ENCODE results near the gene MUC13. TPM values are rescaled to one million over a fixed set of nuclear protein-coding genes. Genes with fewer than 3 reads are reported as not detected.

The MUC13 gene
- total and polyA plus RNA-seq, 2 experiments from 2014 or later: 84.4 to 297 TPM

DNA sequence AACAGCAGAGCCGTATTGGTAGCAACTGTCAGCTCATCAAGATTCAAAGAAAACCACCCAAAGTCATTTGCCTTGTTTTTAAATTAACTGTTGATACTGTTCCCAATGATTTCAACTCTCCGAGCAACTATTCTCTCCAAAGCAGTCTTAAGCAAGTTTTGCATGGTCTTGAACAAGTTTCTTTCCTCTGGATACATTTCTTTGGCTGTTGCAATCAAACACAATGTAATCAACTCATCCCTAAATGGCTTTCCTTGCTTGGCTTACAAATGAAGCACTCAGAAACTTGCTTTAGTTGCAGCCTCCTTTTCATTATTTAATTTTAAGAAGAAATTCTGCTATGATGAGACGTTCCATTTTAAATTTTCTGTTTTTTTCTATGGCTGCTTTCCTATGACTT, 15.5 kb upstream of the MUC13 start:
- H4K20me1 ChIP-seq (ENCODE audit: insufficient read depth, poor library complexity, severe bottlenecking): no peaks in the 10 kb centered on the region
- no peaks in the 10 kb centered on the region for H3K27me3 ChIP-seq
- H3K79me2 ChIP-seq: no peaks in the 10 kb centered on the region
- H3K36me3 ChIP-seq (replicated peaks; ENCODE audit: insufficient read depth, low read depth): no peaks in the 10 kb centered on the region
- H3K4me1 ChIP-seq (ENCODE audit: insufficient read depth): no peaks in the 10 kb centered on the region
- H3K4me2 ChIP-seq: no peak overlapping the region
- H3K9me2 ChIP-seq (replicated peaks; ENCODE audit: insufficient read depth): no peaks in the 10 kb centered on the region
- H3K27ac ChIP-seq: no peak overlapping the region
- H3K4me3 ChIP-seq: no peak overlapping the region
- DNase-seq (ENCODE audit: low spot score): no peak
- no peak overlapping the region for H2AFZ ChIP-seq
- TF ChIP-seq CTCF (IDR thresholded peaks at IDR 0.05; ENCODE audit: poor library complexity) (no peak), EZH2phosphoT487 (IDR thresholded peaks at IDR 0.05; ENCODE audit: low read depth, severe bottlenecking, unreplicated experiment) (no peak), EZH2 (IDR thresholded peaks at IDR 0.05; ENCODE audit: borderline replicate concordance) (no peak)
- 87% methylated on average over 3 of the region's 3 CpGs for WGBS (ENCODE audit: low lambda C conversion rate, missing lambda C conversion rate)
- H3K9me3 ChIP-seq (ENCODE audit: low read depth): no peaks in the 10 kb centered on the region

DNA sequence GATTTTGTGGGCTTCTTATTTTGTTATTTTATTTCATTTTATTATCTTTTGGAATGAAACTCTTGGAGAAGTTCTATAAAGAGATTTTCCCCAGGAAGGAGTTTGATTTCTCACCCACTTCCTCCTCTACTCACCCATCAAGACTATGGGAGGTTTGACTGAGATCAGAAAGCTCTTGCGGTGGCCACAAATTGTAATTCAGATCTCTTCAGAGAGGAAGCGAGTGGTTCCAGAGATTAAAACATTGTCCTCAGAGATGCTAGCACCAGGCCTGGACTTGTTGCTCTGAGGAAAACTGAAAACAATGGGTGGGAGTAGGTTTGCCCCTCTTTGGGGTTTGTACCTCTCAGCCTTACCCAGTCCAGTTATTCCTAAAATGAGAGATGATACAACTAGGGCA, 8.1 kb upstream of the MUC13 start:
- no peaks in the 10 kb centered on the region for H3K27me3 ChIP-seq
- TF ChIP-seq EZH2phosphoT487 (IDR thresholded peaks at IDR 0.05; ENCODE audit: low read depth, severe bottlenecking, unreplicated experiment) (no peak), EZH2 (IDR thresholded peaks at IDR 0.05; ENCODE audit: borderline replicate concordance) (no peak), CTCF (IDR thresholded peaks at IDR 0.05; ENCODE audit: poor library complexity) (no peak)
- H3K4me2 ChIP-seq: no peak overlapping the region
- H3K27ac ChIP-seq: no peak overlapping the region
- no peaks in the 10 kb centered on the region for H4K20me1 ChIP-seq (ENCODE audit: insufficient read depth, poor library complexity, severe bottlenecking)
- no peaks in the 10 kb centered on the region for H3K9me3 ChIP-seq (ENCODE audit: low read depth)
- H3K36me3 ChIP-seq (replicated peaks; ENCODE audit: insufficient read depth, low read depth): no peaks in the 10 kb centered on the region
- H3K9me2 ChIP-seq (replicated peaks; ENCODE audit: insufficient read depth): no peaks in the 10 kb centered on the region
- H3K4me1 ChIP-seq (ENCODE audit: insufficient read depth): no peaks in the 10 kb centered on the region
- no peaks in the 10 kb centered on the region for H3K79me2 ChIP-seq
- H3K4me3 ChIP-seq: no peak overlapping the region
- no peak overlapping the region for H2AFZ ChIP-seq
- DNase-seq (ENCODE audit: low spot score): no peak
- 98% methylated on average over 2 of the region's 2 CpGs for WGBS (ENCODE audit: low lambda C conversion rate, missing lambda C conversion rate)

- Histone ChIP-seq H3K9me2 (replicated peaks; ENCODE audit: insufficient read depth) (no peaks in the 10 kb centered on the region), H3K4me1 (ENCODE audit: insufficient read depth) (no peaks in the 10 kb centered on the region), H3K27ac (no peak overlapping the region), H3K36me3 (replicated peaks; ENCODE audit: insufficient read depth, low read depth) (no peaks in the 10 kb centered on the region), H4K20me1 (ENCODE audit: insufficient read depth, poor library complexity, severe bottlenecking) (no peaks in the 10 kb centered on the region), H3K4me3 (no peak overlapping the region), H2AFZ (no peak overlapping the region), H3K4me2 (no peak overlapping the region), H3K79me2 (no peaks in the 10 kb centered on the region), H3K9me3 (ENCODE audit: low read depth) (no peaks in the 10 kb centered on the region), H3K27me3 (no peaks in the 10 kb centered on the region)
- WGBS (ENCODE audit: low lambda C conversion rate, missing lambda C conversion rate): 91% methylated on average over 12 of the region's 12 CpGs
- TF ChIP-seq EZH2 (IDR thresholded peaks at IDR 0.05; ENCODE audit: borderline replicate concordance): no peak
- DNase-seq (ENCODE audit: low spot score): no peak
Measured at GRCh38 chr3:124941771-124942170, 7.2 kb upstream of the MUC13 start.

DNA sequence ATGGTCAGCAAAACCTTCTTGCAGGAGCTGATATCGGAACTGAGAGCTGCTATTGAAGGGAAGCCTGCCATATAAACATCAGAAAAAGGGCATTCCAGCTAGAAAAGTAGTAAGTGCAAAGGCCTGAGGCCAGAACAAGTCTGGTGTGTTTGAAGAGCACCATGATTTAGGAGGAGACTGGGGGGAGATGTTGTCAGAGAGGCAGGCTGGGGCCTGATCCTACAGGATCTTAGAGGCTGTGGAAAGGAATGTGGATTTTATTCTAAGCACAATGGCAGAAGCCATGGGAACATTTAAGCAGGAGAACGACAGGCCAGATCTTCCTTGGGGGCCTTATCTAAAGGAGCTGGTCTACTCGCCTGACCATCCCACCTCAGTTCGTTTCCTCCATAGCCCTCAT, 5.1 kb upstream of the MUC13 start:
- Histone ChIP-seq H3K4me1 (ENCODE audit: insufficient read depth) (no peaks in the 10 kb centered on the region), H3K9me2 (replicated peaks; ENCODE audit: insufficient read depth) (no peaks in the 10 kb centered on the region), H2AFZ (peak overlapping the region; percentile 25), H3K79me2 (no peaks in the 10 kb centered on the region), H4K20me1 (ENCODE audit: insufficient read depth, poor library complexity, severe bottlenecking) (no peaks in the 10 kb centered on the region), H3K4me3 (no peak overlapping the region), H3K27ac (no peak overlapping the region), H3K4me2 (no peak overlapping the region), H3K27me3 (no peaks in the 10 kb centered on the region), H3K36me3 (replicated peaks; ENCODE audit: insufficient read depth, low read depth) (no peaks in the 10 kb centered on the region), H3K9me3 (ENCODE audit: low read depth) (no peaks in the 10 kb centered on the region)
- DNase-seq (ENCODE audit: low spot score): no peak
- TF ChIP-seq EZH2phosphoT487 (IDR thresholded peaks at IDR 0.05; ENCODE audit: low read depth, severe bottlenecking, unreplicated experiment) (no peak), EZH2 (IDR thresholded peaks at IDR 0.05; ENCODE audit: borderline replicate concordance) (no peak), CTCF (IDR thresholded peaks at IDR 0.05; ENCODE audit: poor library complexity) (no peak)
- 67% methylated on average over 4 of the region's 4 CpGs for WGBS (ENCODE audit: low lambda C conversion rate, missing lambda C conversion rate)

Measured in hepatocyte (in vitro differentiated cells).